Body of pancreas (tissue), 4 donors: ENCODE measurements around the gene PDHX. TPM values are rescaled to one million over a fixed set of nuclear protein-coding genes. Genes with fewer than 3 reads are reported as not detected.

Experiments used
- ATAC-seq: fragments of 150-250 bp; one replicate; pipeline ENCODE4 v1.9.1; 2016
- DNase-seq, 4 donors: peaks; one replicate each; pipeline ENCODE4 v3.0.0-alpha.2; 2019
- H3K27ac ChIP-seq, 4 donors: fragments of 200-600 bp; sonication (generic); 1 replicate in 3 of 4; 2 replicates in 1 of 4; pipeline versions ENCODE4 v1.5.1 to v1.6.1; 2016 to 2019; ENCODE audit warnings: mild to moderate bottlenecking in 1 of 4, mixed read lengths in 1 of 4, moderate library complexity in 1 of 4
- H3K27me3 ChIP-seq, 2 donors: fragments of 200-600 bp; sonication (generic); one replicate each; pipeline ENCODE4 v1.6.0; 2016; ENCODE audit warnings: mild to moderate bottlenecking in 1 of 2
- H3K36me3 ChIP-seq, 2 donors: fragments of 200-600 bp; sonication (generic); replicated peaks in 1 of 2; 2 replicates each; pipeline ENCODE4 v1.5.1; 2016; ENCODE audit warnings: low read depth in 2 of 2; ENCODE audit not compliant: insufficient read depth in 1 of 2
- H3K4me1 ChIP-seq: fragments of 200-600 bp; sonication (generic); one replicate; pipeline ENCODE4 v1.6.0; 2016
- H3K4me3 ChIP-seq, 2 donors: fragments of 200-600 bp; sonication (generic); 1 replicate in 1 of 2; 2 replicates in 1 of 2; pipeline ENCODE4 v1.5.1; 2016 to 2019
- H3K9me3 ChIP-seq, 3 donors: fragments of 200-600 bp; sonication (generic); 1 replicate in 2 of 3; 2 replicates in 1 of 3; pipeline ENCODE4 v1.5.1; 2016
- CTCF ChIP-seq, 7 experiments: fragments of 450-650 bp in 4 of 7; fragments of 200-600 bp in 3 of 7; sonication (generic) in 3 of 7; IDR thresholded peaks; one replicate each; pipeline ENCODE4 v1.5.1; 2016 to 2019; ENCODE audit warnings: antibody characterized with exemption in 7 of 7
- POLR2A ChIP-seq, 3 donors: fragments of 450-650 bp; IDR thresholded peaks; one replicate each; pipeline ENCODE4 v1.6.1; 2016; ENCODE audit warnings: antibody characterized with exemption in 3 of 3, mild to moderate bottlenecking in 2 of 3
- WGBS, 2 donors: methylation state at CpG; one replicate each; pipeline ENCODE4 v1.1.5; 2017; 5-methylcytosine and 5-hydroxymethylcytosine counted together
- intact Hi-C: fragments of 100-400 bp; cut with DNase I; formaldehyde crosslinking; loops from one replicate; pipeline ENCODE4 v1.15.1; 2023
- total RNA-seq, 2 donors: library from RNA; depleted of rRNA; stranded (reverse); fragments of >200 nt; gene quantifications; one replicate each; pipeline ENCODE4 v1.1.0, GENCODE V29; 2016

PDHX gene
- total RNA-seq, 2 donors from 2014 or later, result 10.4 to 51.4 TPM

- Histone ChIP-seq H3K4me1 (no peaks in the 10 kb centered on the region), H3K4me3 (no peak overlapping the region), H3K27me3 (no peaks in the 10 kb centered on the region), H3K36me3 (no peaks in the 10 kb centered on the region), H3K27ac (no peak overlapping the region), H3K9me3 (no peaks in the 10 kb centered on the region)
- peak in 1 of 4 donors; percentile 26 for DNase-seq
- 57 to 62% methylated on average over 4 of the region's 4 CpGs for WGBS, 2 donors
- intact Hi-C loops, result no loop called here
- ATAC-seq, result no peak
- TF ChIP-seq CTCF (IDR thresholded peaks at IDR 0.05) (no peak), POLR2A (IDR thresholded peaks at IDR 0.05) (no peak)
These were observed 43.9 kb downstream of the PDHX start for GRCh38 chr11:34960277-34960676.

GRCh38 chr11:34962034-34962433 is 45.6 kb downstream of the PDHX start:
- Histone ChIP-seq H3K27ac (no peak overlapping the region), H3K36me3 (no peaks in the 10 kb centered on the region), H3K4me1 (no peaks in the 10 kb centered on the region), H3K9me3 (no peaks in the 10 kb centered on the region), H3K4me3 (no peak overlapping the region), H3K27me3 (no peaks in the 10 kb centered on the region)
- intact Hi-C loops, result no loop called here
- DNase-seq, result no peak
- TF ChIP-seq POLR2A (IDR thresholded peaks at IDR 0.05), result no peak
- no peak for TF ChIP-seq CTCF (IDR thresholded peaks at IDR 0.05)
- ATAC-seq, result no peak

- H3K4me1 ChIP-seq, result no peaks in the 10 kb centered on the region
- intact Hi-C loops, result no loop called here
- ATAC-seq (no peak), DNase-seq (no peak)
- peaks cover 0 to 4% of the 10 kb centered on the region in 2 donors for H3K36me3 ChIP-seq
- H3K27me3 ChIP-seq, result no peaks in the 10 kb centered on the region
- no peaks in the 10 kb centered on the region for H3K9me3 ChIP-seq
- no peak overlapping the region for H3K27ac ChIP-seq
- 86 to 94% methylated on average over 5 of the region's 5 CpGs for WGBS, 2 donors
- TF ChIP-seq CTCF (IDR thresholded peaks at IDR 0.05) (no peak), POLR2A (IDR thresholded peaks at IDR 0.05) (no peak)
- H3K4me3 ChIP-seq, result no peak overlapping the region
These were observed 46.9 kb downstream of the PDHX start for GRCh38 chr11:34963351-34963750.

GRCh38 chr11:34964610-34965331 is 48.4 kb downstream of the PDHX start:
- no peak for TF ChIP-seq POLR2A (IDR thresholded peaks at IDR 0.05)
- no peak for TF ChIP-seq CTCF (IDR thresholded peaks at IDR 0.05)
- Histone ChIP-seq H3K36me3 (peaks cover 4 to 7% of the 10 kb centered on the region in 2 donors), H3K27me3 (no peaks in the 10 kb centered on the region), H3K27ac (no peak overlapping the region), H3K9me3 (no peaks in the 10 kb centered on the region), H3K4me3 (no peak overlapping the region), H3K4me1 (peaks cover 3% of the 10 kb centered on the region)
- no peak for ATAC-seq
- intact Hi-C loops, result no loop called here
- no peak for DNase-seq
- 58 to 68% methylated on average over 3 of the region's 3 CpGs for WGBS, 2 donors

- Histone ChIP-seq H3K36me3 (peaks cover 4 to 7% of the 10 kb centered on the region in 2 donors), H3K27me3 (no peaks in the 10 kb centered on the region), H3K9me3 (no peaks in the 10 kb centered on the region), H3K4me1 (peaks cover 11% of the 10 kb centered on the region), H3K27ac (no peak overlapping the region), H3K4me3 (no peak overlapping the region)
- WGBS, 2 donors, result 95% methylated on average over 4 of the region's 4 CpGs
- ATAC-seq (no peak), DNase-seq (no peak)
- intact Hi-C loops, result no loop called here
- TF ChIP-seq CTCF (IDR thresholded peaks at IDR 0.05) (no peak), POLR2A (IDR thresholded peaks at IDR 0.05) (no peak)
These were observed 52.4 kb downstream of the PDHX start for GRCh38 chr11:34968862-34969261.
